Fibroblast of skin of left quadriceps (primary cell): Measurements from ENCODE around the gene CARMIL1.

Experiments
- DNase-seq, 2 experiments: peaks; one replicate each; pipeline ENCODE4 v3.0.0-alpha.2; 2013; ENCODE audit warnings: low read depth in 2 of 2

Gene CARMIL1

DNA sequence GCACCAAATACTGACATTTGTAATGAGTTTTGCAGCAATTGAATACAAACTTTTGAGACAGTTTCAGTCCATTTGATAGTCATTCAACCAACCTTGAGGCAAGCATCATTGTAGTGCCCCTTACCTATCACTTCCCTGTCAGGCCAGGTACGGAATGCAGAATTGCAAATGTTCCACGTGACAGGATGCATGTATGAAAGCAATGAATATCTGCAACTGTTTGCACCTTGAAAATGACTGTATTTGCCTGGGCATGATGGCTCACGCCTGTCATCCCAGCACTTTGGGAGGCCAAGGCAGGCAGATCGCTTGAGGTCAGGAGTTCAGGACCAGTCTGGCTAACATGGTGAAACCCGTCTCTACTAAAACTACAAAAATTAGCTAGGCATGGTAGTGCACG lies 226.8 kb downstream of the CARMIL1 start:
- DNase-seq: no peak

DNA sequence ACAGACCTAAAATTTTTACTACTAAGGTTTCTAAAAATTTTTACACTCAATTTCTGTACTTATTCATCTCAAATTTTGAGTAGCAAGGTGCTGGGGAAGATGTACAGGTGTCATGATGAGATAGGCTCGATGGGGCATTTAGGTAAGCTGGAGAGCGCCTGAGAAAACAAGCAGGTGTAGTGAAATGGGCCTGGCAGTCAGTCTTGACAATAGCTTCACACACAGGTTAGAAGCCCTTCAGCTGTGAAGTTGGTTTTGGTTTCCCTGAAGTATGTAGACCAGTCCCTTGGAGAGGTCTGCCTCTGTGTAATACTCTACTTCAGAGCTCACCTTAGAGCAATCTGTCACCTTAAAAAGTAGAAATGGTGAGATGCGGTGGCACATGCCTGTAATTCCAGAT lies 228.9 kb downstream of the CARMIL1 start:
- DNase-seq: no peak

DNA sequence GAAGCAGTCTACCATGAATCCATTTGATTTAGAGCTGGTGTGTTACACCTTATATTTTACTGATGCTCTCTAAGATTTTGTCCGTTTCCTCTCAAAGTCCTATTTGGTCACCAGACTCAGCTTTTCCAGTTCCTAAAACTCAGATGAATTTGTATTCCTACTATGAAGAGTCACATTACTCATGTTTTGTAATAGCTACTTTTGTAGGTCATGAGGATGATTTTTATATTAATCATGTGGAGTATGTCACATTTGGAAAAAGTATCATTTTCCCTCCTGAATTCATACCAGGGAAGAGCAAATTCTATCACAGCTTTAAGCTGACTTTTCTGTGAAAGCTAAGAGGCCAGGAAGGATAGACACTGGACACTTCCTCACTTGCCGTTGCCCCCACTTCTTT lies 232.2 kb downstream of the CARMIL1 start:
- DNase-seq: no peak

DNA sequence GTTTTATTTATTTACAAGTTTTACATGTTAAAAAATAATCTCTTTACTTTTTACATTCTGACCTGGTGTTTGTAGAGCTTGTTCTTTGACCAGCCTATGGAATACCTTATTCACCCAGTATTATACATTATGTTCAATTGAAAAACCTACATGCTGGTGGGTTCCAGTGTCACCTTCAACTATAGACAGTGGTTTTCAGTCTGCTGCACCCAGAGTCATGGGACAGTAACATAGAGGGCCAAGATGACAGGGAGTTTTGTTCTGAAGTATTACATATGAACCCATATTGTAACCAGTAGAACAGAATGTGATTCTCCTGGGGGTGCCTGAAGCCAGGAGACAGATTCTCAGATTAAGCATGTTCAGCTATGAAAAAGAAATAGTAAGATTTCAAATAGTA lies 233.4 kb downstream of the CARMIL1 start:
- DNase-seq: no peak

DNA sequence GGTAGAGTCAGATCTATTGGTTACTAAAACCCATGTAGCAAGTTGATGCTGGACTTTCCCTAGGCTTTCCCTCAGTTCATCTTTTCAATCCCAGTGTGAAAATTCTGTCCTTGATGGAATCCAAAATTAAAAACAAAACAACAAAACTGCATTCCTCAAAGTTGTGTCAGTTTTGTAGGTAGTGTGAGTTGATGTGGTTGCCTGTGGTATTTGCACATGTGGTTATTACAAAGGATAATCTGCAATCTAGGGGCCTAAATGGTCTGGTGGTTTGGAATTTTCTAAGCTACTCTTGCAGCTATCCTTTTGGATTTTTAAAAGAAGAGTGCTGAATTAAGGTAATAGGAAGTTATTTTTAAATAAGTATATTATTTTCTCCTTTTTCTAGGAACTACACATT lies 240.7 kb downstream of the CARMIL1 start:
- DNase-seq: no peak

DNA sequence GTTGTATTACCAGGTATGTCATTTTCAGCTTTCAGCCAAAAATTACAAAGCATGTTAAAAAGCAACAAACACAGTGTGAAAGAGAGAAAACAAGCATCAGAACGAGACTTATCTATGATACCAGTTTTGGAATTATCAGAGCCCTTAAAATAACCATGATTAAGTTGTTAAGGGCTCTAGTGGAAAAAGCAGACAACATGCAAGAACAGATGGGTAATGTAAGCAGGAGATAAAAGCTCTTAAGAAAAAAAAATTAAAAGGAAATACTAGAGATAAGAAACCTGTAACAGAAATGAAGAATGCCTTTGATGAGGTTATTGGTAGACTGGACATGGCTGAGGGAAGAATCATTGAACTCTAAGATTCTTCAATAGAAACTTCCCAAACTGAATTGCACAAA lies 245.4 kb downstream of the CARMIL1 start:
- DNase-seq: no peak

DNA sequence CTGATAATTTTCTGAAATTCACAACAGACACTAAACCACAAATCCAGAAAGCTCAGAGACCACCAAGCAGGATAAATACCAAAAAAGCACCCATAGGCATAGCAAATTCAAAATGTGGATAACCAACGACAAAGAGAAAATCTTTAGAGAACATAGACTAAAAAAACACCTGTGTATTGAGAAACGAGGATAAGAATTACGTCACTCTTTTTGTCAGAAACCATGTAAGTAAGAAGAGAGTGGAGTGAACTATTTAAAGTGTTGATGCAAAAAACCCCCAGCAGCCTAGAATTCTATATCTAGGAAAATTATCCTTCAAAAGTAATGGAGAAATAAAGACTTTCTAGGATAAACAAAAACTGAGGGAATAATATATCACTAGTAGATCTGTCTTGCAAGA lies 245.9 kb downstream of the CARMIL1 start:
- DNase-seq: no peak

DNA sequence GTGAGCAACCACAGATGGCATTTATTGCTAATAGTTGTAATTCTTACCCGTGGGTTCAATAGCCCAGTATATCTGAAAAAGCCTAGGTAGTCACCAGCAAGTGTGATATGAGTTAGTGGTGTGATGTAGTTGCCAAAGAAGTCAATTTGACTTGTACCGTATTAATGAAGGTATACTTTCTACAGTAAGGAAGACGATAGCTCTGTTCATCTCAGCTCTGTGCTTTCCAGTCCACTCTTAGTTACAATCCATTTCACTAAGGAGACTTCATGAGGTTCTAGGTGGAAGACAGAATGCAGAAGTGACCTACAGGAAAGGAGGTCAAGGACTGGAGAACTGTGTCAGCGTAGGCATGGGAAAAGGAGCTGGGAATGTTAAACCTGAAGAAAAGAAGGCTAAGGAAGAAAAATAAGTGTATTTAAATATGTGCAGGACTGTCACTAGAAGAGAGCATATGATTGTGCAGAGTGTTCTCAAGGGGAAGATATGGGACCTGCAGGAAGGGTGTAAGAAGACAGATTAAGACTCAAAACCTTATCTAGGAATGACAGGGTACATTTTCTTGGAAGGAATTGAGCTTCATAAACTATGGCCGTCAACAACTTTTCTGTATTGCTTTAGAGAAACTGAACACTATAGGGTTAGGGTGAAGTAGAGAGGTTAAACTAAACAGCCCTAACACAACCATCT lies 255.9 kb downstream of the CARMIL1 start:
- no peak for DNase-seq

DNA sequence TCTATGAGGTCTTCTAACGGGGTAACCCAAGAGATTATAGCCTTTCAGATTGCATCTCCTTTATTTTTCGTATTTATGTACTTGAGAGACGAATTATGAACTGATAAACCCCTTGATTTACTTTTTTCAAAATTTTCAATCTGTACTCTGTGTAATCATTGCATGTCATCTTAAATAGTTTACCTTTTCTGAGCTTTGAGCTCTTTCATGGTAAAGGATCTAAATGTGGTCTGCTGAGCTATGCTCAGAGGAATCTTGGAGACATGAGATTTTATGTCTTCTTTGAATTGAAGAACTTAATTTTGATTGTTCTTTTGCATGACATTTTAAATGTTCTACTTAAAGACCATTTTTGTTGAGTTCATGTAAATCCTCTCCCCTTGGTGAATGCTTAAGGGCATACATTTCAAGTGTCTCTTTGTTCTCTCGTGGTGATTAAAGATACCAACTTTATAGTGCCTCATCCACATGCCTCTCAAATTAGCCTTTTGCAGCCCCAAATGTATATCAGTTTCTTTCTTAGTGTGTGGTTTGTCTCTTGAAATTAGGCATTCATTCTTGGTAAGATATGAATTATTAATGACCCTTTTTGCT lies 256.6 kb downstream of the CARMIL1 start:
- DNase-seq: no peak

DNA sequence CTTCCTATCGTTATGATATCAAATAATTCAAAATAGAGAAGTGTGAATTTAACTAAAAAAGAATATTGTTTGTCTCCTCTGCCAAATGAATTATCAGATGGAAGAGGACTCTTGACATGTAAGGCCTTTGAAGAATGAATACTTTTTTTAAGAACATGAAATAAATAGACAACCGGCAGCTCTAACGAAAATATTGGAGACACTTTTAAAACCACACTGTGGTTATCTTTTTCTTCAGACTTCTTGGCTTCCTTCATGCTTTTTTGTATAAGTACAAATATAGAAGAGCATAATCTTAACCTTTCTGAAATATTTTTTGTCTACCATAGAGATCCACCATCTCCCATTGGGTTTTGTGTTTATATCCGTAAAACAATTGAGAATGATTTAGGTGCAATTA lies 257.6 kb downstream of the CARMIL1 start:
- no peak for DNase-seq

DNA sequence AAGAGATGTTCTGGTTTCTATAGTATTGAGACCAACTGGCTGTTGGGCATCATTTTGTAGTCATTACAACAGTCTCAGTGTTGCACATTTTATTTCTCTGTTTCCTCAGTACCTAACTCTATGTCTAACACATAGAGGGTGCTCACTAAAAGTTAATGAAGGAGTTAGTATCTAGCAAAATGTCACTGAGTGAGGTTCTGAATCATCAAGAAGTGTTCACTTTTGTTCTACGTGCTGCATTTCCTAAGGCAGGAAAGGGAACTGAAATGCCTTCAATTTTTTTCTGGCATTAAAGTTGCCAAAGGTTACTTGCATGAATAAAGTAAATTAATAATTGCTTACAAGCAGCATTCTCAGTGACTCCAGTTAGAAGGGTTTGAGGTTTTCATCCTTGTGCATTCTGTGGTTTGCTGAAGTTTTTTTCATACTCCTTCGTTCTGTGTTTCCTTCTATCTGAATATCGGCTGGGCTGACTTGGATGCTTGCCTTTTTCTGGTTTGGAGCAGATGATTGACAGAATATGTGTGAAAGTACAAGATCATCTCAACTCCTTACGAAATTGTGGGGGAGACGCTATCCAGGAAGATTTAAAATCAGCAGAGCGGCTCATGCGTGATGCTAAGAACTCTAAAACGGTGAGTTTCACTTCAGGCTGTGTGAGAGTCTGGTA lies 258.3 kb downstream of the CARMIL1 start:
- DNase-seq: no peak

DNA sequence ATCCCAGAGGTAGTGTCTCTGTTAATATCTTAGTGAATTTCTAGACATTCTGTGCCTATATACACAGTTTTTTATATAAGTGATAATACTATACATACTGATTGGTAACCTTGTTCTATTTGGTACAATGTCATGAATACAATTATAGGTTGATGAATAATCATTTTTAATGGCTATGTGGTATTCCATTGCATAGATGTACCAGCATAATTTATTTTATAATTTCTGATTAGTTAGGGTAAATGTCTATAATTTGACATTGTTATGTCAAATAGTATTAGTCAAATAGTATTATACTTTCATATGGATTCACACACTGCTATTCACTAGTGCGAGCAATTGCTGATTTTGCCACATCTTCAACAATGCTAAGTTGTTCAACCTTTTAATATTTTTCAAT lies 262.1 kb downstream of the CARMIL1 start:
- no peak for DNase-seq

DNA sequence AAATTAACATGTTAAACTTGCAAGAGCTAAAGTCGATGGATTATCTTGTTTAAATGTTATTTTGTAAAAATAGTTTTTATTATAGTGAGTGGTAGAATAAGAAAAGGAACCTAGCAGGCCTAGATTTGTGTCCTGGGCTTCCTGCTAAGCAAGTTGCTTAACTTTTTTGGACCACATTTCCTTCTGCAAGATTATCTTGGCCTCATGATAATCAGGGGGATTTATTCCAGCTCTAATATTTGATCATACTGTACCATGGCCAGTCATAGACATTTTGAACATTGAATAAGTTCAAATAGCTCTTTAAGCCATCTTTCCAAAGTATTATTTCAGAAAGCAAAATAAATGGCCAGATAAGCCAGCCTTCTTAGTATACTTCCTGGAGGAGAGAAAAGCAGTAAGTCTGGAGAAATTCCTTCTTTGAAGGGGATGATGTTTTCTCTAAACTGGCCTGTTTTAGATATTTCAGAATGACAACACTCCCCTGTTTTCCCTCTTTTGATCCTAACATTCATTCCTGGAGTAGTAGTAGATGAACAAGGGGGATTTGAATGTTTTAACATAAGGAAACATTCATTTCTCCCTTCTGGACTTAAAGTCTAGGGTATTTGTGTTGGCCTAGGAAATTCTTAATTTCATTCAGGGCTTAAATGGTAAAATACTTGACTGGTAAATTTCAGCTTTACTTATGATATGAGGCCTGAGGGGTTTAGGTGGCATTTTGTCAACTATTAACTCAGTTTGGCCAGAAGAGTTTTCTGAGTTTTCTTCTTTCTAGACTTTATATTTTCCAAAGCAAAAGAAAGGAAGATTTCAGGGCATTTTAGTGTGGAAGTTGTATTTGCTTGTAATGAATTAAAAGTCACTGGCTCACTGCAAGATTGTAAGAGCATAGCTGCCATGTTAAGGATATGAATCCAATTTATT lies 264.1 kb downstream of the CARMIL1 start:
- DNase-seq: no peak

DNA sequence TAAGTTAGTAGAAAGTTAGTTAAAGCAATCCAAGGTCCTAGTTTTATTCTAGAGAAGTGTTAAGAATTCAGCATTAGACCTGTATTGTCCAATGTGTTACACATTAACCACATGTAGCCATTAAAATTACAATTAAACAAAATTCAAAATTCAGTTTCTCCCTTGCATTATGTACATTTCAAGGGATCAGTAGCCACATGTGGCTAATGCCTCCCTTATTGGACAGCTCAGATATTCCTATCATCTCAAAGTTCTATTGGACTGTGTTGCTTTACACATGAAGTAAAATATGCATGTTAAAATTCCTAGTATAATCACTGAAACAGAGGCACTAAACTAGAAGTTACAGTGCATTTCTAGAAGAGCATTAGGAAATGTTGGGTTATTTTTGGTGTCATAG lies 265.7 kb downstream of the CARMIL1 start:
- no peak for DNase-seq

DNA sequence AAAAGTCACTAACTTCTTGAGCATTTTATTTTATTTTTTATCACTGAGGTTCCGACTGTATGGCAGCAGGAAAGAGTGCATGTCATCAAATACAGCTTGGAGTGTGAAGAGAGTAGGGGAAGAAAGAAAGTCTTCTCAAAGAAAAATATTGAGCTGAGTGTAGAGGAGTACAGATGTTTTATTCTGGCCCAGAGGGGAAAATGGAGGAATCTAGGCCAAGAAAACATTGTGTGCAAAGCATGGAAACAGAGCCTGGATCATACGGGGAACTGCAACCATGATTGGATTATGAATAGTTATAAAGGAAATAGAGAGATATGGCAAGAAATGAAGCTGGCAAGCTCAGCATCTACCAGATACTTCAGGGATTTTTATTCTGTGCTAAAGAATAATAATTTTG lies 268.6 kb downstream of the CARMIL1 start:
- DNase-seq: no peak

DNA sequence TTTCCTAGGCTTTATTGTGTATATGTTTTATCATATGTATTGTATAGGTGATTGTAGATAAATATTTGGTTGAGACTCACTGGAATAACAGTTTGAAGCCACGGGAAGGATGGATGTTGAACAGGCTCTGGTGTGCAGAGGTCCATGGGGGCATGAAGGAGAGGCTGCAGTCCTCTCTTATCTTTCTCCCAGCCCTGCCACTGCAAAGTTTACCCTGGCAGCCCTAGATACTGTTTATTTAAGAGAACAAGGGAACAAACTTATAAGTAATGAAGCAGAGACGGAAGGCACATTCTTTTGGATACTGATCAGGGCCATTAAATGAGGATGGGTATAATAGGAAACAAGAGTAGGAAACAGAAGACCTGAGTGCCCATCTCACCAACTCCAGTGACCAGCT lies 269.3 kb downstream of the CARMIL1 start:
- DNase-seq: no peak

DNA sequence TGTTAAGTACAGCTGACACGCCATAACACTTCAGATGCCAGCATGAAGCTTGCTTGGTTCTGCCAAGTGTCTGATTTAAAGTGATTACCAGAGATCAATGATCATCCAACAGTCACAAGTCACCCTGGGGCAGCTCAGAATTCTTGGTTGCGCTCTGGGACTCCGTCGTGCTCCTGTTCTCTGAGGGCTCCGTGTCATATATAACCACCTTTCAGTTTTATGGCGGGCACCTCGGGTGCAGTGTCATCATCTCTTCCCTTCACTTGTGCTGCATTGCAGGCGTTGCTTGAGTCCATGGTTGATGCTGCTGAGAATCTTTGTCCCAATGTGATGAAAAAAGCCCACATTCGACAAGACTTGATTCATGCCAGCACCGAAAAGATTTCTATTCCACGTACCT lies 271.5 kb downstream of the CARMIL1 start:
- DNase-seq: no peak

DNA sequence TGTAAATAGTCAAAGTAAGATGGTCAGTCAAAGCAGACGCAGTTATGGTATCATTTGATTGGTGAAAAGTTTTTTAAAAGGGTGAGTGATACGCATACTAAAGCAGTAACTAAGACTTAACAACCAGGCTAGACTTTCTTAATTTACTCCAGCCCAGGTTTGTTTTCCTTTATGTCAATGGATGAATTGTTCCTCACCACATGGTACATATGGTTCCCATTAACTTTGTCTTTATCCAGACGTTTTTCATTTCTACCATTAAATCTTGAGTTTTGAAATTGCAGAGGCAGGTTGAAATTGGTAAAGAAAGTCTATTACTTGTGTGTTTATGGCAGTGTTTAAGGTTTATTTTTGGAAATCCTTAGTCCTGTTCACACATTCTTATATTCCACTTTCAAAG lies 274.3 kb downstream of the CARMIL1 start:
- peak; percentile 44 to 46 for DNase-seq

DNA sequence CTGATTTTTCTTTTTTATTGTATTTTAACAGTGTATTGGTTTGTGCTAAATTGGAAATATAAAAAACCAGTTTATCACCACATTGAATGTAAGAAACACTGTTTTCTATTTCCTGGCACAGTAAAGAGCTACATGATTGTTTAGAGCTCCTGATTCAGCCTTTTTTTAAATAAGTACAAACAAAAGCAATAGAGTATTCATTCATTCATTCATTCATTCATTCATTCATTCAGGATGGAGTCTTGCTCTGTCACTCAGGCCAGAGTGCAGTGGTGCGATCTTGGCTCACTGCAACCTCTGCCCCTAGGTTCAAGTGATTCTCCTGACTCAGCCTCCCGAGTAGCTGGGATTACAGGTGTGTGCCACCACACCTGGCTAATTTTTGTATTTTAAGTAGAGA lies 276.0 kb downstream of the CARMIL1 start:
- no peak for DNase-seq

DNA sequence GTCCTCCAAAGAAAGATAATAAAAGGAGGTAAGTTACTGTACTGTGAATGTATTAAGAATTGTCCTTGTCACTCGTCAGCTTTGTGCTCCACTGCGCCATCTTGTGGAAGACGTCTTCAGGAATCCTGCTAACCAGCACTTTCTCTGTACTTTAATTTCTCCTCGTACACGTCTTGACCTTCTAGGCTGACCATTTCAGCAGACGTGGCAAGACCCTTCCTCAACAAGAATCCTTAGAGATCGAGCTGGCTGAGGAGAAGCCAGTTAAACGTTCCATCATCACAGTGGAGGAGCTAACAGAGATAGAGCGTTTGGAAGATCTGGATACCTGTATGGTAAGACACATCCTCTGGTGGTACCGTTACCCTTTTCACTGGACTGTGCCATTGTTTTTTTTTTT lies 277.3 kb downstream of the CARMIL1 start:
- peak; percentile 22 to 29 for DNase-seq

DNA sequence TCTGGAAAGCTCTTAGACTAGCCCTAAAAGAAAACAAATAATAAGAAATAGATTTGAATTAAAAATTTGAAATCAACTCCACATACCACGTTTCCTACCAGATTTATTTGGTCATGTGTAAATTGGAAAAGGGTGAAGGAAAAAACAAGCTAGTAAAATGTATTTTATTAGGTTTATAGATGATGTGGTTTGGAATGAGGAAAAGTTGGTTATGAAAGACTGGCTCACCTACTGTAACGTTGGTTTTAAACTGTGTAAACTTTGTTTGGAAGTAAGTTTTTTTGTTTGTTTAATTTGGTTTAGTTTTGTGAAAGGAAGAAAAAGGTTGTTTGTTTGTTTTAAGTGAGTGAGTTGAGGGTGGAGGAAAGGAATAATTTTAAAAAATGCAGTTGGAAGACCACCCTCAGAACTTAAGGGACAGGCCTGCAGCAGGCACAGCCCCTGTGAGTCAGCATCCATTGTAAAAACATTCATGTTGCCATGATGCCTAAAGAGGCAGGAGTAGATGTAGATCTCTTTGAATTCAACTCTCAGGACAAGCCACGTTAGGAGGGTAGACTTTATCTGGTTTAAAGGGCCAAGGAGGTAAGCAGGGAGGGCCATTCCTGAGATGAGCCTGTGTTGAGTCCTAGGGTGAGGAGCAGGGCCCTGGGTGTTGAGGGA lies 279.1 kb downstream of the CARMIL1 start:
- DNase-seq: no peak

DNA sequence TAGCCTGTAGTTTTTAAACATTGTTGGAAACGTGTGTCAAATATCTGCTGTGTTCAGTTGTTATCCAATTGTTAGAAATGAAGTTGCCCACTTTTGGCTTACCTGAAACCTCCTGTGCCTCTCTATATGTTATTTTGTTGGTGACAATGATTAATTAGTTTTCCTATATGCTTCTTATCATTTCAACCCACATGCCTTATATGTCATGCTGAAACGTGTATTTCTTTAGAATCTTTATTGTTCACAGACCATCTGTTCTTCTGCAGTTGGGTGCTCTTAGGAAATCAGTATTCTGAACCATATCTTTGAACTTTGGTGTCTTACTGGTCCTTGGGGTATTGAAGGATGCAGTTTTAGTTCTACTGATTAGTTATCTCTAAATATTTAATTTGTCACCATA lies 281.7 kb downstream of the CARMIL1 start:
- no peak for DNase-seq
